GM06990 (cell line): ENCODE results near the gene ZC3H6.
A peak's percentile ranks its signal among the peaks of the same experiment; 100 is the strongest.

Experiments used
- DNase-seq: peaks from one replicate; pipeline ENCODE4 v3.0.0-alpha.2; 2011; ENCODE audit not compliant: insufficient read length; ENCODE audit errors: extremely low read depth
- H3K27me3 ChIP-seq: replicated peaks from 2 replicates; pipeline ENCODE4 v1.6.0; 2011; ENCODE audit warnings: low read length; ENCODE audit not compliant: control insufficient read depth, insufficient read depth
- H3K36me3 ChIP-seq: 2 replicates; pipeline ENCODE4 v1.5.1; 2011; ENCODE audit warnings: low read length; ENCODE audit not compliant: control insufficient read depth, insufficient read depth
- H3K4me3 ChIP-seq: replicated peaks from 2 replicates; pipeline ENCODE4 v1.5.1; 2011; ENCODE audit warnings: low read depth, mild to moderate bottlenecking, control low read depth, low read length
- CTCF ChIP-seq: IDR thresholded peaks from 2 replicates; pipeline ENCODE4 v1.5.1; 2011; ENCODE audit warnings: low read length, control low read depth, mild to moderate bottlenecking, inconsistent platforms; ENCODE audit not compliant: insufficient read depth, poor library complexity, severe bottlenecking

The ZC3H6 gene

GRCh38 chr2:112243233-112243632 lies 32.2 kb upstream of the ZC3H6 start:
- H3K4me3 ChIP-seq: no peak overlapping the region
- no peaks in the 10 kb centered on the region; the same call in 1 of the 2 replicates for H3K36me3 ChIP-seq
- H3K27me3 ChIP-seq: no peaks in the 10 kb centered on the region
- DNase-seq: no peak
- TF ChIP-seq CTCF: no peak

- Histone ChIP-seq H3K36me3 (peaks cover 2% of the 10 kb centered on the region), H3K4me3 (no peak overlapping the region), H3K27me3 (no peaks in the 10 kb centered on the region)
- TF ChIP-seq CTCF: no peak
- no peak for DNase-seq
These were observed 30.5 kb upstream of the ZC3H6 start for GRCh38 chr2:112244854-112245253.

GRCh38 chr2:112251271-112251670 lies 24.1 kb upstream of the ZC3H6 start:
- no peak overlapping the region for H3K4me3 ChIP-seq
- no peak for DNase-seq
- H3K36me3 ChIP-seq: peaks cover 2% of the 10 kb centered on the region
- no peaks in the 10 kb centered on the region for H3K27me3 ChIP-seq
- no peak for TF ChIP-seq CTCF

- no peak overlapping the region for H3K4me3 ChIP-seq
These were observed 22.1 kb upstream of the ZC3H6 start for GRCh38 chr2:112253261-112253815.

GRCh38 chr2:112254466-112255240 lies 20.7 kb upstream of the ZC3H6 start, which contains the start of gene ZC3H8:
Gene ZC3H8, minus strand, starts transcription at chr2:112255042. Its CDS starts 61 bp downstream, at chr2:112254981.
- Histone ChIP-seq H3K36me3 (no peaks in the 10 kb centered on the region; the same call in 1 of the 2 replicates), H3K27me3 (no peaks in the 10 kb centered on the region), H3K4me3 (peak within 1 kb of the TSS; percentile 72)
- DNase-seq: peak; percentile 96
- peak; percentile 18 for TF ChIP-seq CTCF

More at GRCh38 chr2:112253261-112253815, 22.1 kb upstream of the ZC3H6 start:
- Histone ChIP-seq H3K27me3 (no peaks in the 10 kb centered on the region), H3K36me3 (peaks cover 2% of the 10 kb centered on the region)
- TF ChIP-seq CTCF: no peak
- DNase-seq: no peak
